ENCODE results near the gene MYCN.

Gene MYCN

GRCh38 chr2:15939854-15940660, at the start of gene MYCN:
Gene MYCN, plus strand, starts transcription at chr2:15940550. Its CDS starts 1,515 bp downstream, at chr2:15942065.
- peaks cover 65% of the 10 kb centered on the region for H3K27me3 ChIP-seq (ENCODE audit: insufficient read depth, poor library complexity, severe bottlenecking)
- peak; percentile 17; the same call in 2 of the 3 replicates for ATAC-seq (ENCODE audit: low read depth)
- H3K4me3 ChIP-seq (ENCODE audit: severe bottlenecking) = peak within 1 kb of the TSS; percentile 21
- H3K27ac ChIP-seq (ENCODE audit: poor library complexity, severe bottlenecking) = no peak within 1 kb of the TSS
- H3K9me3 ChIP-seq (ENCODE audit: severe bottlenecking) = no peaks in the 10 kb centered on the region
- no peaks in the 10 kb centered on the region for H3K36me3 ChIP-seq (ENCODE audit: low read depth)
- H3K4me1 ChIP-seq (ENCODE audit: insufficient read depth, poor library complexity, severe bottlenecking) = peaks cover 4% of the 10 kb centered on the region
- TF ChIP-seq CTCF (IDR thresholded peaks at IDR 0.05; ENCODE audit: poor library complexity, severe bottlenecking) = peak; percentile 82
- no peak for DNase-seq (ENCODE audit: low spot score)

- no peak overlapping the region for H3K4me3 ChIP-seq (ENCODE audit: severe bottlenecking)
- DNase-seq (ENCODE audit: low spot score) (no peak), ATAC-seq (ENCODE audit: low read depth) (peak; percentile 77)
- peaks cover 3% of the 10 kb centered on the region for H3K4me1 ChIP-seq (ENCODE audit: insufficient read depth, poor library complexity, severe bottlenecking)
- no peak for TF ChIP-seq CTCF (IDR thresholded peaks at IDR 0.05; ENCODE audit: poor library complexity, severe bottlenecking)
- no peaks in the 10 kb centered on the region for H3K36me3 ChIP-seq (ENCODE audit: low read depth)
- H3K9me3 ChIP-seq (ENCODE audit: severe bottlenecking) = no peaks in the 10 kb centered on the region
- H3K27me3 ChIP-seq (ENCODE audit: insufficient read depth, poor library complexity, severe bottlenecking) = no peaks in the 10 kb centered on the region
- H3K27ac ChIP-seq (ENCODE audit: poor library complexity, severe bottlenecking) = no peak overlapping the region
Measured at GRCh38 chr2:15890936-15891905, 49.1 kb upstream of the MYCN start.

GRCh38 chr2:15892151-15892880, 48.0 kb upstream of the MYCN start:
- no peaks in the 10 kb centered on the region for H3K27me3 ChIP-seq (ENCODE audit: insufficient read depth, poor library complexity, severe bottlenecking)
- TF ChIP-seq CTCF (IDR thresholded peaks at IDR 0.05; ENCODE audit: poor library complexity, severe bottlenecking) = no peak
- DNase-seq (ENCODE audit: low spot score) (no peak), ATAC-seq (ENCODE audit: low read depth) (no peak)
- H3K36me3 ChIP-seq (ENCODE audit: low read depth) = no peaks in the 10 kb centered on the region
- peaks cover 3% of the 10 kb centered on the region for H3K4me1 ChIP-seq (ENCODE audit: insufficient read depth, poor library complexity, severe bottlenecking)
- no peak overlapping the region for H3K4me3 ChIP-seq (ENCODE audit: severe bottlenecking)
- no peaks in the 10 kb centered on the region for H3K9me3 ChIP-seq (ENCODE audit: severe bottlenecking)
- no peak overlapping the region for H3K27ac ChIP-seq (ENCODE audit: poor library complexity, severe bottlenecking)

DNA sequence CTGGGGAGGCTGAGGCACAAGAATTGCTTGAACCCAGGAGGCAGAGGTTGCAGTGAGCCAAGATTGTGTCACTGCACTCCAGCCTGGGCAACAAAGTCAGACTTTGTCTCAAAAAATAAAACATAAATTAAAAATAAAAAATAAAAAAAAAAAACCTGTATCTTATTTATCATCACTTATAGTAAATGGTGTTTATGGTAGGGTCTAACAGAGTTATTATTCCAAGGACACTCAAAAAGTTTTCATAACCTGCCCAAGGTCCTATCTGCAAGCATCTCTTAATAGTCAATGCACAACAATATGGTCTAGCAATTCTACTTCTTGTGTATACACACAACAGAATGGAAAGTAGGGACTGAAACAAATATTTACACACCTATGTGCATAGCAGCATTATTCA, 47.3 kb upstream of the MYCN start:
- Histone ChIP-seq H3K4me1 (ENCODE audit: insufficient read depth, poor library complexity, severe bottlenecking) (peaks cover 3% of the 10 kb centered on the region), H3K9me3 (ENCODE audit: severe bottlenecking) (no peaks in the 10 kb centered on the region), H3K27me3 (ENCODE audit: insufficient read depth, poor library complexity, severe bottlenecking) (no peaks in the 10 kb centered on the region), H3K4me3 (ENCODE audit: severe bottlenecking) (no peak overlapping the region), H3K27ac (ENCODE audit: poor library complexity, severe bottlenecking) (no peak overlapping the region), H3K36me3 (ENCODE audit: low read depth) (no peaks in the 10 kb centered on the region)
- TF ChIP-seq CTCF (IDR thresholded peaks at IDR 0.05; ENCODE audit: poor library complexity, severe bottlenecking) = no peak
- ATAC-seq (ENCODE audit: low read depth) = no peak
- no peak for DNase-seq (ENCODE audit: low spot score)
